Measurements from ENCODE around the gene TIGAR. TPM values are rescaled to one million over a fixed set of nuclear protein-coding genes. Genes with fewer than 3 reads are reported as not detected.

Gene TIGAR
- total RNA-seq, 2 experiments from 2014 or later, result 5.3 to 7.1 TPM

DNA sequence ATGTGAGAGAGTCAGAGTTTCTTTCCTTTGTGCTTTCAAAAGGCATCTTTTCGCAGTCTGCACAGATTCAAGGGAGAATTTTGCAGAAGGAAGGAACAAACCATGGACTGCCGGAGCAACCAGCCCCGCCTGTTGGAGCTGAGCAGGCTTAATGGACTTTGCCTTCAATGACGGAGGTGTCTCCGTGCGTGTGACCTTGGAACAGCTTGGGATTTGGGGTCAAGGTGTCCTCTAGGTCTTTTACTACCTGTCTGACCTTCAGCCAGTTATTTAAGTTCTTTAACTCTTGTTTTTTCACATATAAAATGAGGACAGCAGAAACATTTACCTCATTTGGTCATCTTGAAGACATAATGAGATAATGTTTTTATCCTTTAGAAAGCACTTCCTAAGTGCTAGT lies 54.4 kb downstream of the TIGAR start:
- Mint-ChIP-seq H3K36me3 (ENCODE audit: low read depth) (no peaks in the 10 kb centered on the region), H3K9me3 (no peaks in the 10 kb centered on the region), H3K27me3 (peaks cover 41% of the 10 kb centered on the region), H3K27ac (no peak overlapping the region), H3K4me3 (no peak overlapping the region), H3K4me1 (ENCODE audit: low read depth) (no peaks in the 10 kb centered on the region)
- TF ChIP-seq, protein P1, sequence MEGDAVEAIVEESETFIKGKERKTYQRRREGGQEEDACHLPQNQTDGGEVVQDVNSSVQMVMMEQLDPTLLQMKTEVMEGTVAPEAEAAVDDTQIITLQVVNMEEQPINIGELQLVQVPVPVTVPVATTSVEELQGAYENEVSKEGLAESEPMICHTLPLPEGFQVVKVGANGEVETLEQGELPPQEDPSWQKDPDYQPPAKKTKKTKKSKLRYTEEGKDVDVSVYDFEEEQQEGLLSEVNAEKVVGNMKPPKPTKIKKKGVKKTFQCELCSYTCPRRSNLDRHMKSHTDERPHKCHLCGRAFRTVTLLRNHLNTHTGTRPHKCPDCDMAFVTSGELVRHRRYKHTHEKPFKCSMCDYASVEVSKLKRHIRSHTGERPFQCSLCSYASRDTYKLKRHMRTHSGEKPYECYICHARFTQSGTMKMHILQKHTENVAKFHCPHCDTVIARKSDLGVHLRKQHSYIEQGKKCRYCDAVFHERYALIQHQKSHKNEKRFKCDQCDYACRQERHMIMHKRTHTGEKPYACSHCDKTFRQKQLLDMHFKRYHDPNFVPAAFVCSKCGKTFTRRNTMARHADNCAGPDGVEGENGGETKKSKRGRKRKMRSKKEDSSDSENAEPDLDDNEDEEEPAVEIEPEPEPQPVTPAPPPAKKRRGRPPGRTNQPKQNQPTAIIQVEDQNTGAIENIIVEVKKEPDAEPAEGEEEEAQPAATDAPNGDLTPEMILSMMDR (IDR thresholded peaks at IDR 0.05), result no peak
- H3K36me3 ChIP-seq (ENCODE audit: insufficient read depth, low read length), result no peaks in the 10 kb centered on the region
- ChIA-PET POLR2A (no interaction called here), CTCF (no interaction called here)
- intact Hi-C loops (cut with DNase I, micrococcal nuclease), result no loop called here
- H3K9me3 ChIP-seq (ENCODE audit: control insufficient read depth in 1 of 2, insufficient read depth in 1 of 2, low read length in 2 of 2), result peaks cover 0 to 5% of the 10 kb centered on the region in 2 experiments
- no peak overlapping the region for H3K4me3 ChIP-seq (ENCODE audit: low read length)
- H3K27ac ChIP-seq (ENCODE audit: low read depth in 1 of 2, low read length in 2 of 2), result no peak overlapping the region
- ATAC-seq (ENCODE audit: poor library complexity) (no peak), DNase-seq (no peak)
- H3K27me3 ChIP-seq (ENCODE audit: control insufficient read depth in 1 of 2, insufficient read depth in 2 of 2, low read length in 2 of 2), result peaks cover 8 to 32% of the 10 kb centered on the region in 2 experiments
- no peaks in the 10 kb centered on the region for H3K4me1 ChIP-seq (ENCODE audit: insufficient read depth, low read length)

DNA sequence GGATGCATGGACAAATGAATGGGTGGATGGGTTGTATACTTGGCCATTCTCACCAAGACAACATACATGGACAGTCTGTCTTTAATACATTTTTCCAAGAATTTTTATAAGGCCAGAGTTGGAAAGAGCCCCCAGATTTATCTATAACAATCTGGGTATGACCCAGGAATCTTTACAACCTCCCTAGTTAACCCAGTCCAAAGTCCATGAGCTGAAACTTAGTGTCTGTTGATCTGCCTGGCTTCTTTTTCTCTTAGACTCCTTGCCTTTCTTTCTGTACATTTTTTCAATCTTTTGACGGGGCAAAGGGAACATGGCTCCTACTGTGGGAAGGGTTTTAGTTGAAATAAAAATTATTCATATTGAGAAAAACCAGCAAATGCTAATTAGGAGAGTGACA lies 57.8 kb downstream of the TIGAR start:
- Mint-ChIP-seq H3K36me3 (ENCODE audit: low read depth) (no peaks in the 10 kb centered on the region), H3K27ac (no peak overlapping the region), H3K4me1 (ENCODE audit: low read depth) (no peaks in the 10 kb centered on the region), H3K9me3 (no peaks in the 10 kb centered on the region), H3K4me3 (no peak overlapping the region), H3K27me3 (peaks cover 40% of the 10 kb centered on the region)
- no peak overlapping the region for H3K27ac ChIP-seq (ENCODE audit: low read depth in 1 of 2, low read length in 2 of 2)
- no peaks in the 10 kb centered on the region for H3K9me3 ChIP-seq (ENCODE audit: control insufficient read depth in 1 of 2, insufficient read depth in 1 of 2, low read length in 2 of 2)
- no peaks in the 10 kb centered on the region for H3K4me1 ChIP-seq (ENCODE audit: insufficient read depth, low read length)
- peaks cover 7 to 31% of the 10 kb centered on the region in 2 experiments for H3K27me3 ChIP-seq (ENCODE audit: control insufficient read depth in 1 of 2, insufficient read depth in 2 of 2, low read length in 2 of 2)
- no peak for DNase-seq
- H3K36me3 ChIP-seq (ENCODE audit: insufficient read depth, low read length), result no peaks in the 10 kb centered on the region
- ATAC-seq (ENCODE audit: poor library complexity), result no peak
- no peak overlapping the region for H3K4me3 ChIP-seq (ENCODE audit: low read length)
- TF ChIP-seq, protein P1 (IDR thresholded peaks at IDR 0.05), result no peak
- ChIA-PET CTCF (interaction anchor here (0.6 kb wide), 1 partner anchor 64 kb away, joined by 3 read pairs; no protein-coding TSS in a partner anchor), POLR2A (interaction anchor here (0.6 kb wide), 1 partner anchor 1508 kb away, joined by 3 read pairs; no protein-coding TSS in a partner anchor)
- intact Hi-C loops (cut with DNase I, micrococcal nuclease), result no loop called here

DNA sequence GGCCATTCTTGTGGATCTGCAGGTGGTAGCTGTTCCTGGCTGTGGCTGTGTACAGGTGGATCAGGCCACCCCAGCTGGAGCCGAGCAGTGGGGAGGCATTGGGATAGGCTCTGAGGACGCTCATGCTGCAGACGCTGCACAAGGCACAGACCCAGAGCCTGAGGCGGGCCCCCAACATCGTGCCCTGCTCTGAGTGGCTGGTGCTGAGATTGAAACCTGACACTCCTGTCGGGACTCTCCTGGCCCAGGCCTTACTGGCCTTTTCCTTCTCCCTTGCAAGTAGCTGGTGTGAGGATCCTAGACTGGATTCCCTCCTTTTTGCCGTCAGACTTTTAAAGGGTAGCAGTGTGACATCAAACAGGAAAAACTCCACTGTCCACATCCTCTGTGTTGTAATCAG lies 58.4 kb downstream of the TIGAR start, which contains the start of gene FGF23:
Gene FGF23 (minus strand): TSS at position 308 of the 400 bp plus-strand sequence. CDS start 130 bp downstream, at position 178.
- Histone ChIP-seq H3K27ac (ENCODE audit: low read depth in 1 of 2, low read length in 2 of 2) (no peak within 1 kb of the TSS), H3K4me3 (ENCODE audit: low read length) (no peak within 1 kb of the TSS), H3K9me3 (ENCODE audit: control insufficient read depth in 1 of 2, insufficient read depth in 1 of 2, low read length in 2 of 2) (no peaks in the 10 kb centered on the region), H3K27me3 (ENCODE audit: control insufficient read depth in 1 of 2, insufficient read depth in 2 of 2, low read length in 2 of 2) (peaks cover 7 to 27% of the 10 kb centered on the region in 2 experiments), H3K4me1 (ENCODE audit: insufficient read depth, low read length) (no peaks in the 10 kb centered on the region), H3K36me3 (ENCODE audit: insufficient read depth, low read length) (no peaks in the 10 kb centered on the region)
- ATAC-seq (ENCODE audit: poor library complexity), result no peak
- CTCF ChIA-PET, result no interaction called here
- intact Hi-C loops (cut with DNase I, micrococcal nuclease), result no loop called here
- TF ChIP-seq, protein P1 (IDR thresholded peaks at IDR 0.05), result no peak
- H3K4me3 Mint-ChIP-seq, result no peak within 1 kb of the TSS
- POLR2A ChIA-PET, result interaction anchor here (0.6 kb wide), 1 partner anchor 1509 kb away, joined by 3 read pairs; no protein-coding TSS in a partner anchor
- no peak within 1 kb of the TSS for H3K27ac Mint-ChIP-seq
- H3K4me1 Mint-ChIP-seq (ENCODE audit: low read depth), result no peaks in the 10 kb centered on the region
- no peaks in the 10 kb centered on the region for H3K9me3 Mint-ChIP-seq
- no peaks in the 10 kb centered on the region for H3K36me3 Mint-ChIP-seq (ENCODE audit: low read depth)
- H3K27me3 Mint-ChIP-seq, result peaks cover 38% of the 10 kb centered on the region
- no peak for DNase-seq
